Endothelial cell of umbilical vein (primary cell): ENCODE data around the gene DLGAP1.

Source experiments
- CTCF ChIP-seq, 2 donors: IDR thresholded peaks; 1 replicate in 1 of 2; 2 replicates in 1 of 2; pipeline ENCODE4 v1.5.1; 2011; ENCODE audit warnings: low read length in 2 of 2, mild to moderate bottlenecking in 2 of 2, moderate library complexity in 2 of 2, control low read depth in 1 of 2, inconsistent platforms in 1 of 2, low read depth in 1 of 2; ENCODE audit not compliant: insufficient read depth in 1 of 2; ENCODE audit errors: extremely low read depth in 1 of 2
- EZH2 ChIP-seq: IDR thresholded peaks from 2 replicates; pipeline ENCODE4 v1.6.1; 2012; ENCODE audit warnings: borderline replicate concordance, low read depth, mild to moderate bottlenecking, moderate library complexity, low read length, inconsistent platforms; ENCODE audit not compliant: severe bottlenecking
- FOS ChIP-seq: IDR thresholded peaks from 2 replicates; pipeline ENCODE4 v1.6.1; 2011; ENCODE audit warnings: mild to moderate bottlenecking, low read length, moderate library complexity, borderline replicate concordance; ENCODE audit not compliant: insufficient read depth
- POLR2A ChIP-seq: IDR thresholded peaks from 2 replicates; pipeline ENCODE4 v1.6.1; 2012; ENCODE audit warnings: low read depth, mild to moderate bottlenecking, control low read depth, low read length

DNA sequence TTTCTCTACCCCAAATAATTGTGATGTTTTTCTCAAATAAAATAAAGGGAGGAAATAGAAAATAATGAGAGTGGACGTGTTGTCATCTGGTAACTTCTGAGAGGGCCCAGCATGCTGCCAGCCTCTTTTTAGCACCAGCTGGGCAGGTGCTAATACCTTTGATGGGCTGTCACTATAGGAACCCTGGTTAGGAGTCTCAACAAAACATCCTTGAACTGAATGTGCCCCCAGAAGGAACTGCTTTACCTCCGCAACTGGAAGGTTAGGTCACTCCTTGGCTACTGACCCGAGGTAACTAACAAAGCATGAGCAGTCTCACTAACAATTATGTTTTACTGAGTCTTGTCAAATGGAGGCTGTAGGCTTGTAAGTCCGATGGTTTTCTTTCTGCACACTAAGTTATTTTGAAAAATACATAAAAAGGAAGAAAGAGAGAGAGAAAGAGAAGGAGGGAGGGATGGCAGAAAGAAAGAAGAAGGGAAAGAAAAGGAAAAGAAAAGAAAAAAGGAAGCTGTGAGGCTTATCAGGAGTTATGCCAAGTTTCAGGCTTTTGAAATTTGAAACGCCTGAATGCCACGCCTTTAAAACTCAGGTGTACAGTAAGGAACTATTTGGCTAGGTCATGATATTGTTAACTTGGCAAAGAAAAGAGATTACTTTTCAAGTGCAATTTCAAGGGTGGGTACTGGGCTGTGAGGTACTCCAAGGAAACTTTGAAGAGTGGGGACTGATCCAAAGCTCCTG lies 914.1 kb downstream of the DLGAP1 start:
- TF ChIP-seq FOS (no peak), CTCF (IDR thresholded peaks at IDR 0.05; ENCODE audit: extremely low read depth in 1 of 2, insufficient read depth in 1 of 2, low read depth in 1 of 2, low read length in 2 of 2) (no peak), EZH2 (no peak), POLR2A (no peak)
